ENCODE data around the gene ANXA7. TPM values are rescaled to one million over a fixed set of nuclear protein-coding genes. Genes with fewer than 3 reads are reported as not detected.

Gene ANXA7
- polyA plus RNA-seq, 3 donors = 84.6 to 199 (median 173) TPM

DNA sequence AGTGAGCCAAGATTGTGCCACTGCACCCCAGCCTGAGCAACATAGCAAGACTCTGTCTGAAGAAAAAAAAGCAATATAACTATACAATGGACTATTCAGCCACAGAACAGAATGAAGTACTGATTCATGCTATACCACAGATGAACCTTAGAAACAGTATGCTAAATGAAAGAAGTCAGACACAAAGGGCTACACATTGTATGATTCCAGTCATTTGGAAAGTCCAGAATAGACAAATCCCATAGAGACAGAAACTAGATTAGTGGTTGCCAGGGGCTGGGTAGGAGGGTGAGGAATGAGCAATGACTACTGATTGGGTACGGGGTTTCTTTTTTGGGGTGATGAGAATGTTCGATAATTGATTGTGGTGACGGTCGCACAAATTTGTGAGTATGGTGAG lies 45.6 kb downstream of the ANXA7 start:
- intact Hi-C loops (cut with micrococcal nuclease) = no loop called here
- H3K27me3 ChIP-seq (ENCODE audit: control insufficient read depth in 2 of 2, insufficient read depth in 2 of 2, low read length in 2 of 2) = no peaks in the 10 kb centered on the region
- no peak overlapping the region for H3K4me3 Mint-ChIP-seq
- no peak overlapping the region for H3K27ac ChIP-seq (ENCODE audit: low read depth in 1 of 2, low read length in 2 of 2)
- H3K79me2 ChIP-seq (ENCODE audit: insufficient read depth, low read length) = no peaks in the 10 kb centered on the region
- peaks cover 1% of the 10 kb centered on the region for H3K4me1 Mint-ChIP-seq
- no peaks in the 10 kb centered on the region for H4K20me1 ChIP-seq (ENCODE audit: insufficient read depth, low read length)
- H2AFZ ChIP-seq (ENCODE audit: insufficient read depth, low read depth, low read length, poor library complexity, severe bottlenecking) = no peak overlapping the region
- DNase-seq = no peak
- WGBS (ENCODE audit: insufficient coverage) = 100% methylated on average over 1 of the region's 4 CpGs
- H3K9ac ChIP-seq (ENCODE audit: insufficient read depth, low read length, poor library complexity, severe bottlenecking) = no peak overlapping the region
- peaks cover 55 to 85% of the 10 kb centered on the region in 2 donors for H3K36me3 Mint-ChIP-seq
- no peak overlapping the region for H3K4me2 ChIP-seq (replicated peaks; ENCODE audit: extremely low read depth, low read length, poor library complexity, severe bottlenecking)
- no peaks in the 10 kb centered on the region for H3K27me3 Mint-ChIP-seq (ENCODE audit: low read depth in 3 of 3)
- TF ChIP-seq, protein P1, sequence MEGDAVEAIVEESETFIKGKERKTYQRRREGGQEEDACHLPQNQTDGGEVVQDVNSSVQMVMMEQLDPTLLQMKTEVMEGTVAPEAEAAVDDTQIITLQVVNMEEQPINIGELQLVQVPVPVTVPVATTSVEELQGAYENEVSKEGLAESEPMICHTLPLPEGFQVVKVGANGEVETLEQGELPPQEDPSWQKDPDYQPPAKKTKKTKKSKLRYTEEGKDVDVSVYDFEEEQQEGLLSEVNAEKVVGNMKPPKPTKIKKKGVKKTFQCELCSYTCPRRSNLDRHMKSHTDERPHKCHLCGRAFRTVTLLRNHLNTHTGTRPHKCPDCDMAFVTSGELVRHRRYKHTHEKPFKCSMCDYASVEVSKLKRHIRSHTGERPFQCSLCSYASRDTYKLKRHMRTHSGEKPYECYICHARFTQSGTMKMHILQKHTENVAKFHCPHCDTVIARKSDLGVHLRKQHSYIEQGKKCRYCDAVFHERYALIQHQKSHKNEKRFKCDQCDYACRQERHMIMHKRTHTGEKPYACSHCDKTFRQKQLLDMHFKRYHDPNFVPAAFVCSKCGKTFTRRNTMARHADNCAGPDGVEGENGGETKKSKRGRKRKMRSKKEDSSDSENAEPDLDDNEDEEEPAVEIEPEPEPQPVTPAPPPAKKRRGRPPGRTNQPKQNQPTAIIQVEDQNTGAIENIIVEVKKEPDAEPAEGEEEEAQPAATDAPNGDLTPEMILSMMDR (IDR thresholded peaks at IDR 0.05) = no peak
- no peaks in the 10 kb centered on the region for H3K9me3 ChIP-seq (replicated peaks in 1 of 2; ENCODE audit: control insufficient read depth in 1 of 2, insufficient read depth in 1 of 2, low read length in 2 of 2)
- no peak overlapping the region for H3K27ac Mint-ChIP-seq
- H3K36me3 ChIP-seq (replicated peaks in 1 of 2; ENCODE audit: control insufficient read depth in 1 of 2, insufficient read depth in 2 of 2, low read length in 2 of 2) = peaks cover 31 to 83% of the 10 kb centered on the region in 2 donors
- H3K4me1 ChIP-seq (ENCODE audit: control insufficient read depth in 1 of 2, insufficient read depth in 2 of 2, low read length in 2 of 2) = no peaks in the 10 kb centered on the region
- peaks cover 0 to 2% (median 0%) of the 10 kb centered on the region in 7 donors for H3K9me3 Mint-ChIP-seq
- H3K4me3 ChIP-seq (replicated peaks in 1 of 3; ENCODE audit: low read depth in 2 of 3, low read length in 3 of 3) = no peak overlapping the region

DNA sequence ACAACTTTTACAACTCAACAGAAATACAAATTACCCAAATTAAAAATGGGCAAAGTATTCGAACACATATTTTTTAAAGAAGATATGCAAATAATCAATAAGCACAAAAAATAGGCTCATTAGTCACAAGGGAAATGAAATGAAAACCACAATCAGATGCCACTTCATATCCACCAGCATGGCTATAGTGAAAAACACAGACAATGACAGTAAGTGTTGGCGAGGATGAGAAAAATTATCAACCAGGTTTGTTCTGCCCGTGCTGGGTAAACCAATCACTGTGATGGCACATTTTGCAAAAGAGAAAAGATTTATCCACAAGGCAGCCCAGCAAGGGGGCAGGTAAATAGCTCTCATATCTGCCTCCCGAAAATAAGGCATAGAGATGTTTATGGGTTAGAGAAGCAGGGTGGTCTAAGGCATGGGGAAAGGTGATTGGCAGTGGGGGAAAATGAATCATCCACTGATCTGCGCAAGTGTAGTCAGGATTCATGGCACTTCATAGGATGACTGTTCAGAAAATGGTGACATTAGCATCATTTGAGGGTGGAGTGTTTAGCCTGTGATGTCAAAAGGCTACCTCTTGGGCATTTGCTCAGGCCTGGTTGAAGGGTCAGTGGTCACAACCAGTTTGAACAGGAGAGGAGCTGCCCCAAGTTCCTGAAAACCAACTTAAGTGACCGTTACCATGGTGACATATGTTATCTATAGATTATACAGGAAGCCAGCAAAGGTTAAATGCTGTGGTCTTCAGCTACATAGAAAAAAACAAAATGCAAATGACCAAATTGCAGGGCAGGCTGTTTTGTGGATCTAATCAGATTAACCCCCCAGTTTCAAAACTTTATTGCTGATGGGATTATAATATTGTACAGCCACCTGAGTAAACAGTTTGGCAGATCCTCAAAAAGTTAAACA lies 47.2 kb downstream of the ANXA7 start:
- H3K27me3 ChIP-seq (ENCODE audit: control insufficient read depth in 2 of 2, insufficient read depth in 2 of 2, low read length in 2 of 2) = no peaks in the 10 kb centered on the region
- peaks cover 0 to 8% of the 10 kb centered on the region in 2 donors for H3K4me1 ChIP-seq (ENCODE audit: control insufficient read depth in 1 of 2, insufficient read depth in 2 of 2, low read length in 2 of 2)
- H3K9ac ChIP-seq (ENCODE audit: insufficient read depth, low read length, poor library complexity, severe bottlenecking) = no peak overlapping the region
- H3K79me2 ChIP-seq (ENCODE audit: insufficient read depth, low read length) = no peaks in the 10 kb centered on the region
- Mint-ChIP-seq H3K36me3 (peaks cover 50 to 70% of the 10 kb centered on the region in 2 donors), H3K4me1 (peaks cover 9% of the 10 kb centered on the region), H3K27ac (peak overlapping the region in 1 of 7 donors; percentile 2), H3K27me3 (ENCODE audit: low read depth in 3 of 3) (no peaks in the 10 kb centered on the region), H3K4me3 (no peak overlapping the region), H3K9me3 (peaks cover 0 to 2% (median 0%) of the 10 kb centered on the region in 7 donors)
- H2AFZ ChIP-seq (ENCODE audit: insufficient read depth, low read depth, low read length, poor library complexity, severe bottlenecking) = no peak overlapping the region
- H3K27ac ChIP-seq (ENCODE audit: low read depth in 1 of 2, low read length in 2 of 2) = no peak overlapping the region
- H3K9me3 ChIP-seq (replicated peaks in 1 of 2; ENCODE audit: control insufficient read depth in 1 of 2, insufficient read depth in 1 of 2, low read length in 2 of 2) = no peaks in the 10 kb centered on the region
- TF ChIP-seq, protein P1 (IDR thresholded peaks at IDR 0.05) = no peak
- peaks cover 23 to 75% of the 10 kb centered on the region in 2 donors for H3K36me3 ChIP-seq (replicated peaks in 1 of 2; ENCODE audit: control insufficient read depth in 1 of 2, insufficient read depth in 2 of 2, low read length in 2 of 2)
- intact Hi-C loops (cut with micrococcal nuclease) = no loop called here
- no peak overlapping the region for H3K4me2 ChIP-seq (replicated peaks; ENCODE audit: extremely low read depth, low read length, poor library complexity, severe bottlenecking)
- H4K20me1 ChIP-seq (ENCODE audit: insufficient read depth, low read length) = no peaks in the 10 kb centered on the region
- WGBS (ENCODE audit: insufficient coverage) = 100% methylated on average over 4 of the region's 6 CpGs
- no peak overlapping the region for H3K4me3 ChIP-seq (replicated peaks in 1 of 3; ENCODE audit: low read depth in 2 of 3, low read length in 3 of 3)
- peak in 1 of 3 donors; percentile 4 for DNase-seq

Data from CD14-positive monocyte (primary cell).